WTC11 (cell line): ENCODE measurements around the gene GPC1.

Experiments used
- CTCF ChIP-seq: fragments of 200-600 bp; IDR thresholded peaks from 2 replicates; pipeline ENCODE4 v1.8.0; 2022; ENCODE audit warnings: antibody characterized with exemption
- E2F4 ChIP-seq: sonication (generic); formaldehyde crosslinking; IDR thresholded peaks from 2 replicates; pipeline ENCODE4 v1.8.1; 2022; ENCODE audit warnings: low read depth, mild to moderate bottlenecking, moderate library complexity, missing genetic modification reagents, borderline replicate concordance
- E2F5 ChIP-seq: sonication (generic); formaldehyde crosslinking; IDR thresholded peaks from 2 replicates; pipeline ENCODE4 v1.8.1; 2022; ENCODE audit warnings: mild to moderate bottlenecking, moderate library complexity, missing genetic modification reagents
- EMX1 ChIP-seq: fragments of 250-450 bp; sonication (Bioruptor Pico); IDR thresholded peaks from 2 replicates; pipeline ENCODE4 v1.8.0; 2021; ENCODE audit warnings: mild to moderate bottlenecking
- ESRRA ChIP-seq: sonication (generic); formaldehyde crosslinking; IDR thresholded peaks from 2 replicates; pipeline ENCODE4 v1.8.1; 2022; ENCODE audit warnings: mild to moderate bottlenecking, missing genetic modification reagents, borderline replicate concordance
- NFYB ChIP-seq: sonication (generic); formaldehyde crosslinking; conservative IDR thresholded peaks from 2 replicates; pipeline ENCODE4 v1.8.0; 2022; ENCODE audit warnings: low read depth, missing genetic modification reagents
- TEAD4 ChIP-seq: sonication (generic); formaldehyde crosslinking; IDR thresholded peaks from 2 replicates; pipeline ENCODE4 v1.8.0; 2022; ENCODE audit warnings: mild to moderate bottlenecking, missing genetic modification reagents
- ZNF121 ChIP-seq: sonication (generic); formaldehyde crosslinking; IDR thresholded peaks from 2 replicates; pipeline ENCODE4 v1.8.0; 2023; ENCODE audit warnings: missing genetic modification reagents

GRCh38 chr2:240399419-240400324 lies 35.8 kb upstream of the GPC1 start:
- no peak for TF ChIP-seq TEAD4
- TF ChIP-seq CTCF: no peak
- no peak for TF ChIP-seq E2F5 (CRISPR knock-in tag)
- no peak for TF ChIP-seq ESRRA (CRISPR knock-in tag)
- TF ChIP-seq EMX1: no peak
- TF ChIP-seq E2F4 (CRISPR knock-in tag): no peak
- TF ChIP-seq NFYB: no peak
- TF ChIP-seq ZNF121: no peak
